Adipose tissue (tissue), 3 donors: ENCODE data around the gene CKS1B. TPM values are rescaled to one million over a fixed set of nuclear protein-coding genes. Genes with fewer than 3 reads are reported as not detected.

ENCODE experiments used
- H3K27ac ChIP-seq: one replicate; pipeline ENCODE4 v1.5.1; 2013; ENCODE audit warnings: low read depth, low read length
- WGBS, 3 donors: extraction: QIAGEN DNeasy Blood & Tissue Kit; methylation state at CpG; one replicate each; pipeline ENCODE4 v1.1.7; 2013; 5-methylcytosine and 5-hydroxymethylcytosine counted together
- polyA plus RNA-seq, 3 donors: library from polyadenylated mRNA; stranded (reverse); fragments of 200-250 nt; gene quantifications; one replicate each; pipeline ENCODE4 v1.2.3, GENCODE V29; 2013
- donor health status: healthy with polysubstance abuse.
- donor health status: Bipolar disorder and iron deficiency.
- donor health status: healthy.

CKS1B gene
- polyA plus RNA-seq, 3 donors: 23.6 to 88.9 (median 76.3) TPM

DNA sequence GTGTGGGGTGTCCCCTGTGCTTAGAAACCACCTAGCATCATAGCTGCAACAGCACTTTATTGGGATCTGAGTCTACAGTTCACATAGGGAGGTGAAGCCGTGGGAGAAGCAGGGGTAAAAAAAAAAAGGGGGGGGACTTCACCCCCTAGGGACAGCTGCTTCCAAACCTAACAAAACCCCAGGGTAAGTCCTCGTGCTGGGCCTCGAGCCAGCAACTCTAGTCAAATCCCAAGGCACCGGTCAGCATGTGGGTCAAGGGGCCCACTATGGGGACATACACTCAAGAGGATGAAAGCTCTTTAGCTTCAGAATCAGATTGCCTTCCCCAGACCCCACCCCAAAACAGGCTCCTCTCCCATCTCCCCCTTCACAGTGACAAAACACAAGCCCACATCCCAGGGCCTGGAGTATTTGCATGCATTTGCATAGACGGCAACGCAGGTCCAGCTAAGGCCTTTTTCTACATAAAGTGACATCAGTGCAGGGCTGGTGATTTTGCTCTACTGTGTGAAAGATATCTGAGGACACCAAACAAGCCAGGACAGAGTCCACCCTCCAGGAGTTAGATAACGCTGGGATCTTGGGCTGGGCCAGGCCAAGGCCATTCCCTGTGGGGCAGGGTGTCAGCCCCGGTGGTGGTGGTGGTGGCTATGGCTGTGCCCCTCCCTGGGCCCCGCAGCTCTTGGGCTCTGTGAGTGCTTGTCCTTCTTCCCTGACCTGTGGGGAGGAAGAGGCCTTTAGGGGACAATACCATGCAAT is 29.9 kb upstream of the CKS1B start:
- WGBS, 3 donors: 36 to 50% (median 46%) methylated on average over 9 of the region's 9 CpGs

DNA sequence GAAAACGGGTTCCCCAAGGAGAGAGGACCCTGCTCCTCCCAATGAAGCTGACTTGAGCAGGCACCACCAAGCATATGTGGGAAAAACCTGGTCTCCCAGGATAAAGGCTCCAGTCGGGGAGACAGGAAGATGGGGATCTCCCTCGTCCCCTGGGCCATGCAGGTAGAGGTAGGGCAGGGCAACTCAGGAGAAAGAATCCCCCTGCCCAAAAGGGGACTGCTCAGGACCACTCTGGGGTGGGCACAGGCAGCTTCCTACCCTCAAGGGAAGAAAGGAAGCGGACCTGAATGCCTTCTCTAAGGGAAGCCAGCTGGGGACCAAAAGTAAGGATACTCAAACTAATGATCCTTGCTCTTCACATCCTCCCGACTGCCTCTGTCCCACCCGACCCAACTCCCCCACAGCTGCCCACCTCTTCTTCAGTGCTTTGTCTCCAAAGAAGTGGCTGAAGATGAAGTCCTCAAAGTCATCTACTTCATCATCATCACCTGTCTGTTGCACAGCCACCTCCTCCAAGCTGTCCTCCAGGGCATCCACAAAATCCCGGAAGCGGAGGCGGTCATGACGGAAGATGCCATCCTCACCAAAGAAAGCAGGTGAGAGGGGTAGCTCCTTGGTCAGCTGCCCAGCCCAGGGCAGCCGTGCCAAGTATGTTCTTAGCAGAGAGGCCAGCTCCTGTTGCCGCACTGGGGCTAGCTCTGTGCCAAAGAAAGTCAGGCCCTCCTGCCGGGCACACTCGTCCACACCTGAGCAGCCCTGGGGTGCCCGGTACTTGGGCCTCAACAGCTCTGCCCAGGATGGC is 29.1 kb upstream of the CKS1B start:
- WGBS, 3 donors: 81 to 84% (median 83%) methylated on average over 15 of the region's 15 CpGs
- H3K27ac ChIP-seq: no peak overlapping the region

More for the DNA sequence above, 29.9 kb upstream of the CKS1B start:
- no peak overlapping the region for H3K27ac ChIP-seq

DNA sequence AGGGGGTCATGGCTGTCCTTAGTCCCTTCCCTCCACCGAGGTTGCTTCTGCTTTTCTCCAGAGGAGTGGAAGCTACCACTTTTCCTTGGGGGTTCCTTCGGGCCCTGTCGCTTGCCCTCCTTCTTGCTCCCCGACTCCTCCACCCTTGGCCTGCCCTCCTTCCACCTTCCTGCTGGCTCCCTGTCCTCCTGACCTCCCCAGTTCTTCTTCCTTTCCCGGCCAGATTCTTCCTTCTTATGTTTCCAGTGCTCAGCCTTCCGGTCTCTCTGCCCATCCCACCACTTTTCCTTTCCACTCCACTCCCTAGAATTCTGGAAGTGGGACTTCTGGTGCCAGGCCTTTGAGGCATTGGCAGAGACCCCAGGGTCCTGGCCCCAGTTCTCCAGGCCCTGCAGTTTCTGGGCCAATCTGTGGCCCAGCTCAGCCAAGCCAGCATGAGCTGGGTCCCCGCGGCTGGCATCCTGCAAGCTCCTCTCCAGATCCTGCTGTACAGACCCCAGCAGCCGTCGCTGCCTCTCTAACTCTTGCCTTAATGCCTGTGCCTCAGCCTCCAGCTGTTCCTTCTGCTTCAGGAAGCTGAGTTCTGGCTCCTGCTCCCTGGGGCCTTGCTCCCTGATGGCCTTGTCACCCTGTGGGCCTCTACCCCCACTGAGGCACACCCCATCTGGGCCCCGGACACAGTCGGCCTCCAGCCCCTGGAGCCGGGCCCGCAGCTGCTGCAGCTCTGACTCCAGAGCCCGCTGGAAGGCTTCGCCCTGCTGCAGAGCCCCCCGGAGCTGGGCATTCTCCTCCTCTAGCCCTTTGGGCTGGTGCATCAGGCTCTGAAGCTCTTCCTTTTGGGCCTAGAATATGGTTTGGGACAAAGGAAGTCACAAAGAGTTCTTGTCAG is 28.3 kb upstream of the CKS1B start:
- 76 to 86% (median 79%) methylated on average over 15 to 17 of the region's 17 CpGs for WGBS, 3 donors
- no peak overlapping the region for H3K27ac ChIP-seq

DNA sequence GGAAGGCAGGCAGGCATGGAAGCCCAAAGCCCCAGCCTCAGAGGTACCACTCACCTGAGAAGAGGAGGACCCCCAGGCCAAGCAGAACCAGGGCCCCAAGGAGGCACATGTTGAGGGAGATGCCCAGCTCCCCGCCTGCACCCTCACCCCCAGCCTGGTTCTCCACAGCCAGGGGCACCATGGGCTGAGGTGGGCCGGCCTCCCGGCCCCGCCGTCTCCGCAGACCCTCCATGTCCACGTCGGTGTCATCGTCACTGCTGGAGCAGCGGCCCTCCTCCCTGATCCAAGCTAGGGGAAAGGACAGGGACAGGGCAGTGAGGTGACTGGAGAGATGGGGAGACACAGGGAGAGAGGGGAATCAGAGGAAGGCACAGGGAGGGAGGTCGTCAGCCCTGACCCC is 26.4 kb upstream of the CKS1B start:
- 93 to 96% (median 96%) methylated on average over 10 to 11 of the region's 11 CpGs for WGBS, 3 donors
- no peak overlapping the region for H3K27ac ChIP-seq

DNA sequence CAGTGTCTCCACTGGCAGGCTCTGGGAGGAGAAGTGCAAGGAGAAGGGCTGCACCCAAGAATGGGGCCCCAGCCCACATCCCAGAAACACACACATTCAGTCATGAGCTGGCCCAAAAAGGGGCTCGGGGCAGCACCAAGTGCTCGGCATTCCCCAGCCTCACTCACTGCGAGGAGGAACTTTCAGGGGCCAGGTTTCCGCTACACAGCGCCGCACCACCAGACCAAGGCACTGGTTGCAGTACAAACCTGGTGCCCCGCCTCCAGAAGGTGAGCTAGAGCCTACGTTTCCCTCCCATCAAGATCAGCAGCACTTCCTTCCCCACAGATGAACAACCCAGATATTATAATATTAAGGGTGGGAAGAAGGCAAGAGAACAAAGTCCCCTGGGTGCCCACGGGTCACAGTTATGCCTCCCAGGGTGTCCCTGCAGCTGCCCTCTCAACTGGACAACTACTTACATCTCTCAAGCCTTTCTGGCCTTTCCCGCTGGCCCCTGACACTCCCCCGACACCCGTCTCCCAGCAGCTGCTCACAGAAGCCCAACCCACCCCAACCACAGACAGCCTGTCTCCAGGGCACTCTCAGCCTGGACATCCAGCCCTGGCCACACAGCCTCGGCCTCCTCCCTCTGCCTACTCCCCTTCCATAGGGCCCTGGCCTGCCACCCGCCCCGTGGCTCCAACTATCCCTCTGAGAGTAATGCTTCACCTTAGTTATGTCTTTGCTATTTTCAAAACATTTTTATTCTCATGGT is 22.4 kb upstream of the CKS1B start:
- H3K27ac ChIP-seq: no peak overlapping the region
- WGBS, 3 donors: 48 to 76% (median 56%) methylated on average over 15 of the region's 15 CpGs

DNA sequence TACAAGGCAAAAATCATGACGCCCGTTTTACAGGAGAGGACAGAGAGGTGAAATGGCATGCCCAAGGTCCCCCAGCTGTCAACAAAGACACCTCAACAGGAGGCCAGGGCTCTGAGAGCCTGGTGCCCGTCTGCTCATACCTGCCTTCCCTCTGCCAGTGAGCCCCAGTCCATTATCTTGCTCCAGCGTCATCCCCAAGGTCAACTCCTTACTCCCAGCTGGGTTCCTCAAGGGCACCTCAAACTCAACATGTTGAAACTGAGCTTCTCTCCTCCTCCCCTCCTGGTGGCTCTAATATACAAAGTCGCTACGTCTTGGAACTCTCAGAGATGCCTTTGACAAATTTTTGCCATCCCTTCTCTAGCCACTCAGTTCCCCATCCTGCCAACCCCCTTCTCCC is 21.8 kb upstream of the CKS1B start:
- WGBS, 3 donors: 74 to 82% (median 80%) methylated on average over 6 of the region's 6 CpGs
- H3K27ac ChIP-seq: no peak overlapping the region

DNA sequence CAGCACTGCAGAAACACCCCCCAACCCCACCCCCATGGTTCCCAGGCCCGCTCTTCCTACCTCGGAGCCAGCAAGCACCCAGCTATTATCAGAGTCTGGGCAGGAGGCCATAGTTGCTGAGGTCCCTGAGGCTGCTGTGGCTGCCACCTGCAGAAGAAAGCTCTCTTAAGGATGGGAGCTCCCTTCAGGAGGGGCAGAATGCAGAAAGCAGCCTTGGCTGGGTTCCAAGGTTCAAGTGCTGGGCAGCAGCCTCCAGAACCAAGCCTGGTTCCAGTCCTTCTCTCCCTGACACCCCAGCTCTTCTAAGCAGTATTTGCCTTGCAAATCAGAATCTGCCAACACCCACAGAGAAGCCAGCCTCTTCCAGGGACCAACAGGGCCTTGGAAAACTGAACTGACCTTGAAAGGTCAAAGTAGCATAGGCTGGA is 20.9 kb upstream of the CKS1B start:
- no peak overlapping the region for H3K27ac ChIP-seq
- 65 to 84% (median 80%) methylated on average over 2 of the region's 2 CpGs for WGBS, 3 donors

DNA sequence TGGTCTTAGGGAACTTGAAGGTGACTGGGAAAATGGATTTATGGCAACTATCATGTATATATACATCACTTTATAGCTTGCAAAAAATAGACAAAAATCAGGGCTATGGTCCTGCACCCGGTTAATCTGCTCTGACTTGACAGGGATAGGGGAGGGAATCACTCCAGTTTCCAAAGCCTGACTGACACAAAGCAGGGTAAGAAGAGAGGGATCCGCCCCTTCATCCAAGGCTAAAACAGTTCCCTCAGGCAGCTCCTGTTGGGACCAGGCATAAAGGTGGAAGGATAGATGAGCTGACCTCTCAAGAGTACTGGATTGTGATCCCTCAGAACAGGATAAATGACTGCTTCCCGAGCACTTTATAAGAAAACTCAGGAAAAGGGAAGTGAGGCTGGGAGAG is 19.9 kb upstream of the CKS1B start:
- H3K27ac ChIP-seq: no peak overlapping the region
- WGBS, 3 donors: 66 to 71% (median 67%) methylated on average over 3 of the region's 3 CpGs

DNA sequence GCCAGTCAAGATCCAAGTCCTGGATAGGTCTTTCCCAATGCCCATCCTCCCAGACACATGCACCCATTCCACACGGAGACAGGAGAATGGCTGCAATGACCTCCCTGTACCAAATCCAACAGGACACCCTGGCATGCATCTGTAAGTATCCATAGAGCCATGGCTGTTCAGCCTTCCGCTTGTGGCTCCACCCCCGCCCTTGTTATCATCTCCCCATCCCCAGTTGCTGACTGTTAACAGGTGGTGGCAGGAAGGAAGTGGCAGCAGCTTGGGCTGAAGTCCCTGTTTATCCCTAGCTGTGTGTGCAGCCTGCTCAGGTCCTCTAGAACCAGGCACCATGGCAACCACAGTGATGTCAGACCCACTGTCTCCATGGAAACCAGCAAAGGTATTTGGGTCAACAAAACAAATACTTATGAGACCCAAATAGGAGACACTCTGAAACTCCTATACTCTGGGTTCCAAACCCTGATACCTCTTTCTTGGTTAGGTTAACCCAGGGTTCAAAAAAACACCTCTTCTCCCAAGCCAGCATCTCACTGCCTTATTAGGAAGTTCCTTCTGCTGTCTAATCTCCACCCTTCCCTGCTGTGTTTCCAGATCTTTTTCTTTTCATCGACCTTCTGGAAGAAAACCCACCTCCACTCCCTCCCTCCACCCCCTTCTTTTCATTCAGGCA is 19.3 kb upstream of the CKS1B start:
- WGBS, 3 donors: 10 to 21% (median 13%) methylated on average over 4 of the region's 4 CpGs
- no peak overlapping the region for H3K27ac ChIP-seq

DNA sequence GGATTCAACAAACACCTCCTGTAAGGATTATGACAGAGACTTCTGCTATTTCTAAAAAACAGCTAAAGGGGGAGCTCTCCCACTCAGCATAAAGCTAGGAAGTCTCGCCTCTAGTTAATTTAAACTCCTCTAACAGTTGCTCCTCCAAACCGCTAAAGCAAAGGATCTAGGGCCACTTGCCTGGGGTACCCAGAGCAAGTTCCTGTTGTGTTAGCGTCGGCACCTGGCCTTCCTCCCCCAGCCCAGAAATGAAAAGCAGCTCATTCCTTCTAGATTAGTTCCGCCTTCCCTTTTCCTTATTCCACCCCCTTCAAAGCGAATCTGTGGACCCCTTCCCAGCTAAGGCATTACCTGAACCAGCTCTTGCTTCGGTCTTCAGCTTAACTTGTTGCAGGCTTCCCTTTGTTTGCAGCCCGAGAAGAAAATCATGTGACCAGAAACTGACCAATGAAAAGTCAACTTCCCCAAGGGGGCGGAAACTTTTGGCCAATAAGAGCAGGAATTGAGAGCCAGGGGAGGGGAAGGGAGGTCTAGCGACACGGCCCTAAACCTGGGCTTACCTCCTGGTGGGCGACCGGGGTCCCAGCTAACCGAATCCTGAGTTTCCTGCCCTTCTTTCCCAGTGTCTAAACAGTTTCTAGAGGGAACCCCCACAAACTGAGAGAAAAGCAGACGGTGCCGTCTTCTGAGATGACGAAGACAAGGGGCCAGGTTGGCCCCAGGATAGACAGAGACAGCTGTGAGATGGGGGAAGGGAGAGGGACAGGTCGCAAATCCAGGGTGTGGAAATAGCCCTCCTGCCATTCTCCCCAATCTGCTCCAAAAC is 18.6 kb upstream of the CKS1B start, which contains the start of gene PBXIP1:
TSS of gene PBXIP1 (minus strand) at position 382 of the 826 bp plus-strand sequence. CDS start 2,378 bp downstream, outside the sequence.
- 0 to 1% (median 0%) methylated on average over 18 of the region's 18 CpGs for WGBS, 3 donors
- no peak within 1 kb of the TSS for H3K27ac ChIP-seq

DNA sequence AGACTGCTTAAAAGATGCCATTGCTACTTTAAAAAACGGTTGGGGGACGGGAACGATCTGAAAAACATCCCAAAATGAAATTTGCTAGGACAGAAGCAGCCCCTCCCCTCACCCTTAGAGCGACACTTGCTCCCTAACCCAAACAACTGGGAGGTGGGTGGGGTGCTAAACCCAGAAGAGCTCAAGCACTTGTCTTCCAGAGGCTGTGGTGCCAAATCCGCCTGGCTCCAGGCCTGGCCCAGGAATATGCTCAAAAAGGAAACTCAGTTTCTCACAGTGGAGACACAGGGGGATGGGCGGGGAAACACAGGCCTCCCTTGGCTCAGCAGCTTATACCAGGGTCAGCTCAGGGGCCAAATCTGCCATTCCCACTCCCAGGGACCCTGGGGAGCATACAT is 17.9 kb upstream of the CKS1B start:
- 15 to 19% (median 17%) methylated on average over 6 of the region's 6 CpGs for WGBS, 3 donors
- no peak overlapping the region for H3K27ac ChIP-seq

DNA sequence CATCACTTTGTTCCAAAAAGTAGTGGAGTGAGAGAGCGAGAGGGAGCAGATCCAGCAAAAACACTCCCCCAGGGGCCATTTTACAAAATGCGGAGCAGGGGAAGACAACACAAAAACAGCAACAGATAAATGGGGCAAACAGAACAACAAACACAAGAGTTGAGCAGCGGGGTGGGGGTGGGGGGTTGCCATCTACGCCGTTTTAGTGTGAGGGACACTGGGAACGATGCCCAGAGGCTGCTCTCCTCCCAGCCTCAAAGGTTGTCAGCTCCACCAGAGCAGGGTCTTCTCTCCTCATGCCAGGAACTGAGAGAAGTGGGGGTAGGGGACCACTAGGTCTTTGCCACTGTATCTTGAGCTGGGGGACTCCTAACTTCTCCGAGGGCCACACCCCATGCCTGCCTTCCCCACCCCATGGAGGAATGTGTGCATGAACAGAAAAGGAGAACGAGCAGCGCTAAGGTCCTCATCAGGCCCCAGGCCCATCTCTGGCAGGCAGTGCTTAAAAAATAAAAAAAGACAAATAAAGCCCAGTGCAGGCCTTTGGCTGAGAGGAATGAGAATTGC is 17.3 kb upstream of the CKS1B start:
- no peak overlapping the region for H3K27ac ChIP-seq

DNA sequence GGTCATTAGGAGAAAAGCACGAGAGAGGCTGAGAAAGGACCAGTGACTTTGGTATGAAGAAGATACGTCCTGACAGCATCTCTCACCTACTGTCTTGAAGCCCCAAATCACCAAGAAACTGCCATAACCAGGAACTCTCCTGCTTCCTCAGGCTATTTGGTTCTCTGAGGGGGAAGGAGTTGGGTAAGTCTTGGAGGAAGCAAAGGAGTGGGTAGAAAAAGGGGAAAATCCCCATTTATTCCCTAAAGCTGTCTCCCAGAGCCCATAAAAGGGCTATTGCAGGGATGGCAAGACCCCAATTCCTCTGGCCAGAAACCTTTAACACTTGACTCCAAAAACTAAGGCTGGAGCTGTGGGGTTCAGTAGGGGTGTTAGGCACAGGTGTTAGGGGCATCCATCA is 16.4 kb upstream of the CKS1B start:
- H3K27ac ChIP-seq: no peak overlapping the region
- WGBS, 3 donors: 77 to 81% (median 80%) methylated on average over 2 of the region's 2 CpGs

More for the DNA sequence above, 17.3 kb upstream of the CKS1B start:
- WGBS, 3 donors: 39 to 51% (median 49%) methylated on average over 9 of the region's 9 CpGs

DNA sequence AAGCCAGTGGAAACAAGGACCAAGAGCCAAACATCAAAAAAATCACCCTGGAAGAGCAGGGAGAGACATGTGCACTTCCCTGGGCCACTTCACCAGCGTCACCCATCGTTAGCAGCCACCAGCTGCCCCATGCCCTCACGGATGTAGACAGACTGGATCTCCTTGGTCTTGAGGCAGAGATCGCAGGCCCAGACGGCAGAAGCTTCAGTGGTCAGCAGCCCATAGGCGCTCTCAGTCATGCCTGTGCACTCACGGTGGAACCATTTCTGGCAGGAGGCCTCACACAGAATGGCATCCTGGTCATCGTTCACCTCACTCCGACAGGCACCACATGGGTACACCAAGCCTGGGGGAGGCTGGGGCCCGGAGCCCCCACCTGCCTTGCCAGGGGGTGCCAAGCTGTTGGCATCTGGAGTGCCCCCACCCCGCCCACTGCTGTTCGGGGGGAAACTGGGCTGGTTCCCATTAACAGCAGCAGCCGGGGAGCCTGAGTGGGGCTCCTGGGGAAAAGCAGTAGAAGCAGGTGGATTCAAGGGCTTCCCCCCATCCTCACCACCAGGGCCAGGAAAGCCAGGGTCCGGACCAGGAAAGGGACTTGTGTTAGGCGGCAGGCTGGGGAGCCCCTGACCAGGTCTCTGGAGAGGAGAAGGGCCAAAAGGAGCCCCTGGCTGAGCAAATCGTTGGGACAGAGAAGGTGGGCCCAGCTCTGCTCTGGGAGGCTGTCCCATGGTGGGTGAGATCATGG is 15.6 kb upstream of the CKS1B start:
- no peak overlapping the region for H3K27ac ChIP-seq

DNA sequence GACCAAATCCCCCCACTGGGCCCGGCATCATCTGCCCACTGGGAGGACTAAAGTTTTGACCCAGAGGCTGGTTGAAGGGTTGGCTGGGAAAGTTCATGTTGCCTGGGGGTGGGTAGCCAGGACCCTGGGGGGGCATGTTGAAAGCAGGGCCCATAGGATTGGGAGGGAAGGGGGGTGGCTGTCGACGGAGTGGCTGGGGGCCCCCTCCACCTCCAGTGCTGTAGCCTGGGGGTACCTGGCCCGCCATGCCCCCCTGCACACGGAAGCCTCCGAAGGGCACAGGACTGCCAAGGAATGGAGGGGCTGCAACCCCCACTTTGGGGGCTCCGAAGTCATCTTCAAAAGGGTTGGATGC is 15.1 kb upstream of the CKS1B start:
- 86 to 95% (median 92%) methylated on average over 7 of the region's 7 CpGs for WGBS, 3 donors
- no peak overlapping the region for H3K27ac ChIP-seq

More for the DNA sequence above, 15.6 kb upstream of the CKS1B start:
- WGBS, 3 donors: 89 to 95% (median 92%) methylated on average over 16 of the region's 16 CpGs
